ENCODE results near the gene DLEU7.

GRCh38 chr13:50826035-50826434 is 17.5 kb downstream of the DLEU7 start:
- TF ChIP-seq, protein P1, sequence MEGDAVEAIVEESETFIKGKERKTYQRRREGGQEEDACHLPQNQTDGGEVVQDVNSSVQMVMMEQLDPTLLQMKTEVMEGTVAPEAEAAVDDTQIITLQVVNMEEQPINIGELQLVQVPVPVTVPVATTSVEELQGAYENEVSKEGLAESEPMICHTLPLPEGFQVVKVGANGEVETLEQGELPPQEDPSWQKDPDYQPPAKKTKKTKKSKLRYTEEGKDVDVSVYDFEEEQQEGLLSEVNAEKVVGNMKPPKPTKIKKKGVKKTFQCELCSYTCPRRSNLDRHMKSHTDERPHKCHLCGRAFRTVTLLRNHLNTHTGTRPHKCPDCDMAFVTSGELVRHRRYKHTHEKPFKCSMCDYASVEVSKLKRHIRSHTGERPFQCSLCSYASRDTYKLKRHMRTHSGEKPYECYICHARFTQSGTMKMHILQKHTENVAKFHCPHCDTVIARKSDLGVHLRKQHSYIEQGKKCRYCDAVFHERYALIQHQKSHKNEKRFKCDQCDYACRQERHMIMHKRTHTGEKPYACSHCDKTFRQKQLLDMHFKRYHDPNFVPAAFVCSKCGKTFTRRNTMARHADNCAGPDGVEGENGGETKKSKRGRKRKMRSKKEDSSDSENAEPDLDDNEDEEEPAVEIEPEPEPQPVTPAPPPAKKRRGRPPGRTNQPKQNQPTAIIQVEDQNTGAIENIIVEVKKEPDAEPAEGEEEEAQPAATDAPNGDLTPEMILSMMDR (conservative IDR thresholded peaks at IDR 0.05; ENCODE audit: low read length), result no peak
- no peak for TF ChIP-seq EZH2phosphoT487 (IDR thresholded peaks at IDR 0.05; ENCODE audit: borderline replicate concordance)
